HG03460 (cell line): Measurements from ENCODE around the gene CAPRIN2.

Experiments used
- ATAC-seq: cut with Tn5 transposase; IDR thresholded peaks from one replicate; pipeline ENCODE4 v1.9.1; 2021; ENCODE audit not compliant: unreplicated experiment

The CAPRIN2 gene

DNA sequence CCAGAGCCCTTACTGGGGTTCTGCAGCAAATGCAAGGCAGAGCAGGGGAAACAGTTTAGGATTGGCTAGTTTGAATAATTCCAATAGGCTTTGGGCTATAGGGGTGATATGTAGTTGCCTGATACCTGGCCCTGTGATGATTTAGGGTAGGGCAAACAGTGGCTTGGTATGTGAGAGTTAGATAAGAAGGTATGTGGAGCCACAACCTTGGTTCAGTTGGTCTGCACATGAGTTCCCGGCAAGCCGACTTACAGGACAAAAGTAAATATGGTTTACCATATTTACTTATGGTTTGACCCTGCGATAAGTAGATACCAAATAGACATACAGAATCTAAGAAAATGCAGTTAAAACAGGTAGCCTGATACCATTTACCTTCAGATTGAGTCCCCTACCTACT is 8.3 kb upstream of the CAPRIN2 start:
- ATAC-seq = no peak

DNA sequence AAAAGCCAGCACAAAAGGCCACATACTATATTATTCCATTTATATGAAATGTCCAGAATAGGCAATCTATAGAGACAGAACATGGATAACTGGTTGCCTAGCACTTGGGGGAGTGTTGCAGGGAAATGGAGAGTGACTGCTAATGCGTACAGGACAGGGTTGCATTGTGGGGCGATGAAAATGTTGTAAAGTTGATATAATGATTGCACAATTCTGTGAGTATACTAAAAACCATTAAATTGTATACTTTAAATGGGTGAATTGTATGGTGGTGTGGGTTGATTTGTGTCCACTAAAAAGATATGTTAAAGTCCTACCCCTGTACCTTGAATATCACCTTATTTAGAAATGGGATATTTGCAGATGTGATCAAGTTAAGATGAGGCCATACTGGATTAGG is 7.0 kb upstream of the CAPRIN2 start:
- no peak for ATAC-seq

DNA sequence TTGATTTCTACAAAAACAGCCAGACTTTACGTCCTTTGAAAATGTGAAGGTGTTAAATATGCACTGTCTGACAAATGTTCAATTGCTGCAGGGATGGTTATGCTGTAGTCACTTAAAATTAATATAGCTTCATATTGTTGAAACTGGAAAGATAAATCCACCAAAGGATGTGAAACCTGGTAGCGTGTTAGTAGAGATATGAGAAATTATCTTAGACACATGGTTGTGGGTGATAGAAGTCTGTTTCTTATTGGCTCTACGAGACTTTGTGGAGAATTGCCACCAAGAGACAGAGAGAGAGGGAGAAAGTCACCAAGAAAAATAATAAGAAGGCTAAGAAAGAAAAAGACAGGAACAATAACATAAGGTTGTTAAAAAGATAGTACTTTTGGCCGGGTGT is 2.6 kb upstream of the CAPRIN2 start:
- ATAC-seq = no peak

DNA sequence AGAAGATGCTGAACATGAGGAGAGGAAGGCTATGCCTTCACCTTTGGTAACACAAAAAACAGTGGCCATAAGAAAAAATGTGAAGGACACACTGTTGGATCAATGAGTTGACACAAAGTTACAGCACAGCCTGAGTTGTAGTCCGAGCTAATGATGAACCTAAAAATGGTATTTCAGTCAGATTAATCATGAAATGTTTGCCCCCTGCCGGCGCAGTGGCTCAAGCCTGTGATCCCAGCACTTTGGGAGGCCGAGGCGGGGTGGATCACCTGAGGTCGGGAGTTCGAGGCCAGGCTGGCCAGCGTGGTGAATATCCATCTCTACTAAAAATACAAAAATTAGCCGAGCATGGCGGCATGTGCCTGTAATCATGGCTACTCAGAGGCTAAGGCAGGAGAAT is 1.3 kb upstream of the CAPRIN2 start:
- no peak for ATAC-seq

DNA sequence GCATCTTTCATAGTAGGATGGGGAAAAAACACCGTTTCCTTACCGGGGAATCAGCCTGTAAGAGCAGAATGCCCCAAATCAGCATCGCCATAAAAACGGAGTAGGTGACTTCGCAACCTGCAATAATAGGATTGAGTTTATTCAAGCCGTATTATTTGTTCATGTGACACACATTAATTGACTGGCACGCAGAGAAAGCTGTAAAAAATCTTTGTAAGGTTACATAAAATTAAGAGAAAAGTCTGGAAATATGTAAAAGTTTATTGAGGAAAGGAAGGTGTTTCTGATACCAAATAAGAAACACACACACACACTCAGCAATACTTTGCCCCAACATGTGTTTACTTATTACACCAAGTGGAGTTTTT is 628 bp upstream of the CAPRIN2 start:
- no peak for ATAC-seq

DNA sequence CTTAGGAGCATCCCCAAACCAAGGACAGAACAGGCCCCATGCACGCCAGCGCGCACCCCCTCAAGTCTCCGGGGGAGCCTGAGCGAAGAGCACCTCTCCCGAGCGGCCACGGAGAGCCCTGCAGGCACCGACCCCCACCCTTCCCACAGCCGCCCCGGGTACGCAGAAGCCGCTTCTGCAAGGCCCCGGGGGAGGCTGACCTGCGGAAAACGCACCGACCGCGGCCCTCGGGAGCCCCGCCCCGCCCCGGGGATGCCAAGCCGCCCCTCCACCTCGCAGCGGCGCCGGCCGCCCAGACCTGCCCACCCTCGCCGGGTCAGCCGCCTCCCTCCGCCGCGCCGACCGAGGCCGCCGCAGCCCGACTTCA is 385 bp downstream of the CAPRIN2 start:
- peak; percentile 33 for ATAC-seq

DNA sequence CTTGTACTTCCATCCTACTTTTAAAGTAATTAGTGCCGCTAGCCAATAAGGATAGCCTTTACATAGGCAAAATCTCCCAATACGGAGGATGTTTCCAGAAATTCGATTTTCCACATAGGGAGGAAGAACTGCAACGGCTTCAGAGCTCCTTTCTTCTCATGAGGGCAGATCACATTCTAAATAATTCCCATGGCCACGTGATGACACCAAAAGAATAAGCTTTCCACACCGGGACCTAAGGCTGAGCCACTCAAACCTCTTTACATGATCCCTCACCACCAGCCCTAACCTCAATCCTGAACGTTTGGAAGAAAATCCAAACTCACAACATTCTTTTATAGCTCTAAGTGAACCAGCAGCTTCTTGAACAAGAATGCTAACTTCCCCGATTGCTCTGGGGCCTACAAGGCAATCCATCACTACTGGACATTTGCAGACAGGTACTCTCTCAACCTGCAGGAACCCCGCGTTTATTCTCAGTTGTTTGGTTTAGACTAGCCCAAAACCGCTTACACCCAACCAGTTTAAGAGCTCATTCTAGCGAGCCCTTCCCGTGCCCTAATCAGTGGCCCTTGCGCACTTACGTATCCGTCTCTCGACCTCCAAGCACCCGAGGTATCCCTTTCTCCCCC is 884 bp downstream of the CAPRIN2 start:
- no peak for ATAC-seq

DNA sequence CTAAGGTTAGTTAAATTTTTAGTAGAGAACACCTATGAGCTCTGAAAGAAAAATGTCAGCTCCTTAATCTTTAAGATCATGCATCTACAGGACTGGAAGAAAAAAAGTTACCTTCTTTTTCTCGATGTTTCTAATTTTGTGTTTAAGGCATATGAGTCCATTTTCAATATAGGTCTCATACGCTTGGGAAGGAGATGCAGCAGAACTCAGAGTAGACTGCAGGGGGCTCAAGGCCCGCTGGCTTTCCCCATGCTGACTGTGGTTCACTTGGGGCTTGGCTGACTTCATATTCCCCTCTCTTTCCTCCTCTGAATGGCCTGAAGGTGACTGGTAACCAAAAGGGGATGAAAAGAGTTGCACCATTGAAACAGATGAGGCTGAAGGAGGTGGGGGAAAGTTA is 1.5 kb downstream of the CAPRIN2 start:
- ATAC-seq = no peak

DNA sequence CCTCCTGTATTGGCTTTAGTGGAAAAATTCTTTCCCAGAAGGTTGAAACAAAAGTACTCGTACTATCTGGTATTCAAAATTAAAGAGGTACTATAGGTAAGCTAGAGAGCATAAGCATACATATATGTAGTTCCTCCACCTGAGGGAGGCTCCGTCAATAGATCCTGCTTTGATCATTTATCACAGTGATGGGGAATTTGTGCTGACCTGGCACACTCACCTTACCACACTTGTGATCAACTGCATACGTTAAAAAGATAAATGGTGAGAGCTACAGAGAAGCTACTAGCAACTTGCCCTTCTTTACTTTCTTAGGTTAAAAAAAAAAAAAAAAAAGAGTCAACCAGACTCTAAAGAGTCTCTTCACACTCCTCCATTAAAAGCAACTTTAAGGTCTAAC is 2.5 kb downstream of the CAPRIN2 start:
- ATAC-seq = no peak

DNA sequence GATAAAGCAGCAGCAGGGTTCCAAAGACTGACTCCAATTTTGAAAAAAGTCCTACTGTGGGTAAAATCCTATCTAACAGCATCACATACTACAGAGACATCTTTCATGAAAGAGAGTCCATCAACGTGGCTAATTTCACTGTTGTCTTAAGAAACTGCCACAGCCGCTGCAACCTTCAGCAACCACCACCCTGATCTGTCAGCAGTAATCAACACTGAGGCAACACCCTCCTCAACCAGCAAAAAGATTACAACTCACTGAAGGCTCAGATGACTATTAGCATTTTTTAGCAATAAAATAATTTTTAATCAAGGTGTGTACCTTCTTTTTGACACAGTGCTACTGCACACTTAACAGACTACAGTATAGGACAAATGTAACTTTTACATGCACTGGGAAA is 6.6 kb downstream of the CAPRIN2 start:
- ATAC-seq = no peak

DNA sequence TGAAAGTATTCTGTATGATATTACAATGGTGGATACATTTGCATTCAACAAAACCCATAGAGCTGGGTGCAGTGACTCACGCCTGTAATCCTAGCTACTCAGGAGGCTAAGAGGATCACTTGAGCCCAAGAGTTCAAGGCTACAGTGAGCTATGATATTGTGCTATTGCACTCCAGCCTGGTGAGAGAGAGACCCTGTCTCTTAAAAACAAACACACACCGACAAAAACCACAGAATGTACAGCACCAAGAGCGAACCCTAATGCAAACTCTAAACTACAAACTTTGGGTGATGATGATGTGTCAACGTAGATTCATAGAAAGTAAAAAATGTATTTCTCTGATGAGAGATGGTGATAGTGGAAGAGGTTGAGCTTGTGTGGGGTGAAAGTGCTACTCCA is 8.6 kb downstream of the CAPRIN2 start:
- ATAC-seq = no peak

DNA sequence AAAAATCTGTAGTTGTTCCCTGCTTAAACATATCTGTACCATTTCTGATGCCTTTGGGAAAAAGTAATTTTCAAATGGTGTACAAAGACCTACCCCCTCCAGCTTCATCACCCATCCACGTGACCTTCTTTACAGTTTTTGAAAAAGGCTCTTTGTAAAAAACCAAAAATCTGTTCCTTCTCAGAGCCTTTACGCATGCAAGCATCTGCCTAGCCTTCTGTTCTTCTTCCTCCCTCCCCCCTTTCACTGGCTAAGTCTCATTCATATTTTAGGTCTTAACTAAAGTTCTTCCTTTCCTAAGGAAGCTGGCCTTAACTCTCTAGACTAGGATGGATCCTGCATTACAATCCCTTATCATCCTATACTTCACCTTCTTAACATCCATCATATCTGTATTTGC is 10.4 kb downstream of the CAPRIN2 start:
- no peak for ATAC-seq

DNA sequence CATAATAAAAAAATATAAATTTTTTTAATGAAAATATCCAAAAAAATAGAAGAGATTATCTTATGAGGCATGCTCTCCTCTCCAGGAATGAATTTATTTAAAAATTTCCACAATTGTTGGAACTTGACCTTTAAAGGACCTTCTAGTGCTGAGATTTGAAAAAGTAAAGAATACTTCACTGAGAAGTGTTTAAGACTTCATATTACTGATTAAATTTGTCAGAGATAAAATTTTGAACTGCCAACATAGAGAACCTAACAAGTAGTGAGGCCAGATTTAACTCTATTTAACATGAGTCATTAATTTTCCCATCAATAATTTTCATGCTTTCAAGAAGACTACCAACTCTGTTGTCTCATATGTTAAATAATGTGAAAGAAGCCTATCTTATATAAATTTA is 14.5 kb downstream of the CAPRIN2 start:
- no peak for ATAC-seq

DNA sequence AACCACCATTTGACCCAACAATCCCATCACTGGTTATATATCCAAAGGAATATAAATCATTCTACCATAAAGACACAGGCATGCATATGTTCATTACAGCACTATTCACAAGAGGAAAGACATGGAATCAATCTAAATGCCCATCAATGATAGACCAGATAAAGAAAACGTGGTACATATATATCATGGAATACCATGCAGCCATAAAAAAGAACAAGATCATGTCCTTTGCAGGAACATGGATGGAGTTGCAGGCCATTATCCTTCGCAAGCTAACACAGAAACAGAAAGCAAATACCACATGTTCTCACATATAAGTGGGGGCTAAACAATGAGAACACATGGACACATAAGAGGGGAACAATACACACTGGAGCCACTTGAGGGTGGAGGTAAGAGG is 15.7 kb downstream of the CAPRIN2 start:
- no peak for ATAC-seq

DNA sequence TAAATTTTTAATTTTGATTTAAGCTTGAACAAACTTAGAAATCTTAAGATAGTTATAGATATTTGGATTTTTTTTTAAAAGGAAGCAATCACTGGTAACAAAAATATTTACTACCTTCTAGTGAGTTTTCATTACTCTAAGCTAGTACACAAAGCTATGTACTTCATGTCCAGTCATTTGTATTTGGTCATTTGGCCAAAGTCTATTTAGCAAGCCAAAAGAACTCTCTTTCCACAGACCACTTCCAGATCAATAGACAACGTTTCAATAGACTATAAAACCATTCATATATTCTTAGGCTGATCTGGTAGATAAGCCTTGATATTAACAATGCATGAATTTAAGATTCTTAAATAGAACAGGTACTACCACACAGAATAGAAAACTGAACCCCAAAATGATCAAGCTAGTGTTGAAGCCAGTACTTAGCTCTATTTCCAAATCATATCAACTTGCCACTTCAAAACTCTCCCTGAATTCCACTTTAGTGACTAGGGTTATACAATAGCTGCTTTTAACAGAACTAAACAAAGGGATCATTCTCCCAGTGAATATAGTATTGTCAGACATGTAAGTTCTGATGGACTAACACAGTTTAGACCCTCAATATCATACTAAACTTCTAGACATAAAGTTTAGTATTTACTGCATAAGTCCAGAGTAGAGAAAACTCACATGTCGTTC is 21.7 kb downstream of the CAPRIN2 start:
- ATAC-seq = no peak

DNA sequence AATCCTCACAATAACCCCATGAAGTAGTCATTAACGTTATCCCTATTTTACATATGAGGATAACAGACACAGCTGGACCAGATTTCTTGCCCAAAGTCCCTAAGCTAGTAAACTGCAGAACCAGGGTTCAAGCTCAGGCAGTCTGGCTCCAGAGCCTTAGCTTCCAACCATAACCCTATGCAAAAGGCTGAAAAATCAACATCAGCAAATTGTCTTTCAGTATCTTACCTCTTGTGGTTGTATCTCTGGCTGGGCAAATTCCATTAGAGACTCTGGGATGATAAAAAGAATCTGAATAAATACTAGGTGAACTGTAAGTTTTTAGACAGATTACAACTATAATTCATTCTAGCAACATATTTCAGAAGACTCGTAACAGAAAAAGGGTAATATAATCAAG is 24.7 kb downstream of the CAPRIN2 start:
- no peak for ATAC-seq

DNA sequence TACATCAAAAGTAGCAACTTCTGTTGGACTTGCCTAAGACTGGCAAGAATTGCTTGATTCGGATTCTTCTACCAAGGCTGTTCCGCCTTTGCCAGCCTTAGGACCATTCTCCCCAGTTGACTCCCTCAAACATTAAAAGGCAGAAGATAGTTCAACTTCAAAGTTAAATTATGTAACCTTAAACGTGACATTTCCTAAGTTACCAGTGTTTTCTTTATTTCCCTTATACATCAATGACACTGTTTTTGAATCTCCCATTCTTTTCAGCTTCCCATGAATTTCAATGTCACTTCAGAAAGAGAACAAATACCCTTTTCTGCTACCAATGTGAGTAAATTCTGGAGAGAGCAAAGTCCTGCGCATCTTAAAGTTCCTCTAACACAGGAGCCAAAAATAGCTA is 25.2 kb downstream of the CAPRIN2 start:
- ATAC-seq = no peak

DNA sequence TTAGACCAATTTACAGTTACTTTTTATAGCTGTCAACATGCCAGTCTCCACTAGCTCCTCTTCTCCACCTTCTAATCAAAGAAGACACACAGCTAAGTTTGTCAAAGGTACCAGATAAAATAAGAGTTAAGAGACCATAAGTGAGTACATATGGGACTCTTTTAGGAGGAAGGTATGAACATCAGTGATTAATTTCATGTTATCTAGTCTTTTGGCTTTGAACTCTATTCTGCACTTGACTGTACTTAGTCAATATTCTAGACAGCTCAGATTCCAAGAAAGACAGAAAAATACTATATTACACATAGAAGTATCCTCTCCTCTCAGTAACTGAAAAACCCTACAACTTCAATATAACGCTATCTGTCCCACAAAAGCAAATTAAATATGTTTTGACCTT is 28.1 kb downstream of the CAPRIN2 start:
- ATAC-seq = no peak

DNA sequence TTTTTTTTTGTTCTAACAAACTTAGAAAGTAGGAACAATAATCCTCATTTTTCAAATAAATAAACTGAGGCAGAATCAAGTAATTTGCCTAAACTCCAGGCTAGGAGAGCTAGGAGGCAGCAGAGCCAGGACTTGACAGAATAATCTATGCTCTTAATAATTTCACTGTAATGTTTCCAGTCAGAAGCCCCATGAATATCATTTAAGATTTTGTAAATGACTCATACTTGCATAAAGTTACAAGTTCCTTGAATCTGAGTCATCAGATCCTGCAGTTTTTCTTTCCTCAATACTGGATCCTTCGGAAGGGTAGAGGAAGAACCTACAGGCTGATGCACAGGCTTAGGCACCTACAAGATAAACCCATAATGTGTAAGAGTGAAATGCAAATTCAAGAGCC is 29.0 kb downstream of the CAPRIN2 start:
- ATAC-seq = no peak

DNA sequence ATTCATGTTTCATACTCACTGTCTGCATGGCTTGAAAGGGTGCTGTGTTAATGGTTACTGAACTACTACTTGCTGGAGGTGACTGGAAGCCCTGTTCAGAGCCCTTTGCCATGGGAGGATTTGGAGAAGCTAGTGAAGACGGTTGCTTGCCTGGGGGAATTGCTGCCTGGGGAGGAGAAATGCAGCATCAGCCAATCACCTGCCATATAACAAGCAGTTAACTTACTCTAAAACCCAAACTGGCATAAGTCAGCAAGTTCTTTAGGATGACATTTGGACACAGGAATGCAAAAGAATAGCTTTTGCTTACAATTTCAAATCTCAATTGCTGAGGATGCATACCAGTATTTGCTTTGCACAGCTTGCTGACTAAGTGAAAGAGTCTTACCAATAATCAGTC is 35.7 kb downstream of the CAPRIN2 start:
- no peak for ATAC-seq

DNA sequence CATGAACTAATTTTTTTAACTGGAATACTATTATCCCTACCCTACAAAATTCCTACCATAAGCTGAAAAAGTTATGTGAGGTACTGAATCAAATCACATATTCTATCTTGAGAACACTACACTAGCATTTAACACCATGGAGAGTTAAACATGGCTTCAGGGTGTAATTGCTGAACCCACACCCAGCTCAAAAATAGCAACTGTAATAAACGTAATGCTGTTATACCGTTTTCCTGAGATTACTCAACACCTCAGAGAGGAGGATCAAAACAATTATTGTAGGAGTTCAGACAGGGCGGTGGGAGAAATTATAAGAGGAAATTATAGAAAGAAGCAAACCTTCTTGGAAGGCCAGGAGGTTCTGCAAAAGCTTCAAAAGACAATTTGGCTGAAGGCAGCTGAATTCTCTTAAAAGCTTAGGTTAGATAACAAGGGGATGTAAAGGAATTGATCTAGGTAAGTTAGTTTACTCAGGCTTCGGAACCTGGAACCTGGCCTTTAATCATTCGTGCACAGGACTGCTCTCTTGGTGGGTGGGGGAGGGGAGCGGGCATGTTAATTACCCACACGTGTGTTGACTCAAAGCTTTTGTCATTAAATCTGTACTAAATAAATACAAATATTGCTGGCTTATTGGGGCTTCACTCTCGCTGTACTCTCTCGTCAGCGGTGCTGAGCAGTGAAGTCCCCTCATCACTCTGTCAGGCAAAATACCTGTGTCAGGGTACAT is 47.0 kb downstream of the CAPRIN2 start:
- ATAC-seq = no peak

DNA sequence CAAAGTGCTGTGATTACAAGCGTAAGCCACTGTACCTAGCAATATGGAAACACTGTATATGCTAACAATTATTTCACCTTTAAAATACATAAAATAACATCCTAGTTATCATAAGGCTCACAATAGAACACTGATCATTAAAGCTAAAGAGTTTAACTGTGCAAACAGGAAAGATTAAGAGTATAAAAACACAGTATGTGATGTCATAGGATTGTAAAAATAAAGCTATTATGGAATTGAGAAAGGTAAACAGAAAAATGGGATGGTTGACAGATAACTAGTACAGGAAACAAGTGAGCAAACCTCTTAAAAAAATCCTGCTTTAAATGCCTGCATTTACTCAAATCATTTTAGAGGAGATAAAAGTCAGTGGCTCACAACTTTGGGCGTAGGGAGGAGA is 48.3 kb downstream of the CAPRIN2 start:
- ATAC-seq = no peak

DNA sequence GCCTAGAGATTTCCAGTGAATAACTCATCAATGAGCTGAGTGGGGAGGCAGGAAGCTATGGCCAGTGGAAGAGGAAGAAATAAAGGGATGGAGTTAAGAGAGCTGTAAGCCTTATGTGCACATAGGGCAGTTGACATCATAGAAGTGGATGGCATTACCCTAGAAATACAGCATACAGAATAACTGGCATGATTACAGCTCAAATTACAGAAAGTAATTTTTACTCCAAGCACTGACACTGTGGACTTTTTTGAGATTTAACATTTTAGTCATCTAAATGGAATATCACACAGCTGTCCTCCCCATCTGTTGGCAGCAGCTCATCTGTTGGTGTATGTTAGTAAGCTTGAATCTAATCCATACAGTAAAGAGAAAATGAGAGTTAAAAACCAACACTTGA is 53.7 kb downstream of the CAPRIN2 start:
- ATAC-seq = no peak
